Measurements from ENCODE around the gene TMPRSS11E. TPM values are rescaled to one million over a fixed set of nuclear protein-coding genes. Genes with fewer than 3 reads are reported as not detected.

TMPRSS11E gene
- total and polyA plus RNA-seq, 4 donors = not detected

DNA sequence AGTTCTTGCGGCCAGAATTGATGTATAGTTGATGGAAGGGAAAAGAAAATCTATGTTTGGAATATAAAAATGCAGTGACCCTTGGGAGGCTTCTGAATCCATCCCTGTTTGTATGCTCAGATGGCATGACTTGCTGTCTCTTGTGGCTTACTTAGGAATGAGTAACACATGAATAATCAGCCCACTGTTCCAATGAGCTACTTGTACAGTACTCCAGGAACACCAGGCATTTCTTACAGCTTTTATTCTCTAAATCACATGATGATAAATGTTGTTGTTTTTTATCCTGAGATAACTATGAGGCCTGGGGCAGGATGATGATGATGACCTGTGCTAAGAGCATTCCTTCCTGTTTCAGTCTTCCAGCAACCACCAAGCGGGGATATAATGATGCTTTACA lies 18.9 kb downstream of the TMPRSS11E start (continued):
- TF ChIP-seq YY1 (IDR thresholded peaks at IDR 0.05) = no peak
- no peak for TF ChIP-seq JUND (IDR thresholded peaks at IDR 0.05)

DNA sequence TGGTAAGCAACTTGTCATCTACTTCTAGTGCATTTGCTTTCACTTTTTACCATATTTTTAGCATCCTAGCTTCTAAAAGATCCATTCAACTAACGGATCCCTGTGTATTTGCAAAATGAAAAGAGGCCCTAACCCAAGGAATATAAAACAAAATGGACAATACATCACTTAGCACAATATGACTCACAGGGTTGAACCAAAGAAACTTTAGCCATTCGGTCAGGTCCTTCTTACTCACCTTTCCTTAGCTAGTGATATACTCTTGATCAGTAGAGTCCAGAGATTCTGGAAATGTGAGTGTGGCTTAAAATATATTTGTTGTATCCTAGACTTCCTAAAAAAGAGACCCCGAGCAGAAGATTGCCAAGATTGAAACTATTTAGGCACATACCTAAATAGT lies 19.5 kb downstream of the TMPRSS11E start:
- H3K4me1 ChIP-seq (ENCODE audit: control insufficient read depth in 4 of 4, insufficient read depth in 4 of 4, low read length in 3 of 4) = no peaks in the 10 kb centered on the region
- H3K4me3 ChIP-seq (ENCODE audit: low read depth in 1 of 3, low read length in 3 of 3) = no peak overlapping the region
- no peak for DNase-seq (ENCODE audit: low spot score)
- TF ChIP-seq, protein P1, sequence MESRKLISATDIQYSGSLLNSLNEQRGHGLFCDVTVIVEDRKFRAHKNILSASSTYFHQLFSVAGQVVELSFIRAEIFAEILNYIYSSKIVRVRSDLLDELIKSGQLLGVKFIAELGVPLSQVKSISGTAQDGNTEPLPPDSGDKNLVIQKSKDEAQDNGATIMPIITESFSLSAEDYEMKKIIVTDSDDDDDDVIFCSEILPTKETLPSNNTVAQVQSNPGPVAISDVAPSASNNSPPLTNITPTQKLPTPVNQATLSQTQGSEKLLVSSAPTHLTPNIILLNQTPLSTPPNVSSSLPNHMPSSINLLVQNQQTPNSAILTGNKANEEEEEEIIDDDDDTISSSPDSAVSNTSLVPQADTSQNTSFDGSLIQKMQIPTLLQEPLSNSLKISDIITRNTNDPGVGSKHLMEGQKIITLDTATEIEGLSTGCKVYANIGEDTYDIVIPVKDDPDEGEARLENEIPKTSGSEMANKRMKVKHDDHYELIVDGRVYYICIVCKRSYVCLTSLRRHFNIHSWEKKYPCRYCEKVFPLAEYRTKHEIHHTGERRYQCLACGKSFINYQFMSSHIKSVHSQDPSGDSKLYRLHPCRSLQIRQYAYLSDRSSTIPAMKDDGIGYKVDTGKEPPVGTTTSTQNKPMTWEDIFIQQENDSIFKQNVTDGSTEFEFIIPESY (IDR thresholded peaks at IDR 0.05) = no peak
- TF ChIP-seq TAF1 (conservative IDR thresholded peaks at IDR 0.05) (no peak), HNF4A (conservative IDR thresholded peaks at IDR 0.05) (no peak), RXRA (IDR thresholded peaks at IDR 0.05) (no peak), NR2F2 (IDR thresholded peaks at IDR 0.05) (no peak)
- TF ChIP-seq, protein P2, sequence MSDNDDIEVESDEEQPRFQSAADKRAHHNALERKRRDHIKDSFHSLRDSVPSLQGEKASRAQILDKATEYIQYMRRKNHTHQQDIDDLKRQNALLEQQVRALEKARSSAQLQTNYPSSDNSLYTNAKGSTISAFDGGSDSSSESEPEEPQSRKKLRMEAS (IDR thresholded peaks at IDR 0.05) = no peak
- H3K36me3 ChIP-seq (ENCODE audit: control insufficient read depth in 4 of 4, insufficient read depth in 3 of 4, low read depth in 1 of 4, low read length in 3 of 4) = no peaks in the 10 kb centered on the region
- no peaks in the 10 kb centered on the region for H3K27me3 ChIP-seq (ENCODE audit: control insufficient read depth in 4 of 4, insufficient read depth in 4 of 4, low read length in 3 of 4)
- H3K9me3 ChIP-seq (ENCODE audit: control insufficient read depth in 4 of 4, low read length in 3 of 4) = peaks cover 0 to 2% (median 0%) of the 10 kb centered on the region in 4 donors
- H3K9ac ChIP-seq (ENCODE audit: low read depth in 1 of 2, low read length in 2 of 2) = no peak overlapping the region
- WGBS = 83% methylated on average over 3 of the region's 3 CpGs
- H3K27ac ChIP-seq (ENCODE audit: low read depth in 1 of 2, low read length in 2 of 2) = no peak overlapping the region

DNA sequence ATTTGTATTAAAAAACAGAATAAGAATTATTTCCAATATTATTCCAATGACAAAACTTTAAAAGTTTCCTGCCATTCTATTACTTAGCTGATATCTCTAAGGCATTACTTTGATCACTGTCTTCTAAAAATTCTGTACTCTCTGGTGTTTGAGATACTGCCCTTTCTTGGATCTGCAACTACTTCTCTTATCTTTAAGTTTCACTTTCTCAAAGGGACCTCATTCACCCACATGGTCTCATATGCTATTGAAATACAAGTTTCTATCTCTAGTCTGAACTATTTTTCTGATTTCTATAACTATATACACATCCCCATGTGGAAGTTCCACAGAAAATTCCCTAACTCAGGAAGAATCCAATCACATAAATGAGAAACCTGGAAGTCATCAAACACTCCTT lies 22.2 kb downstream of the TMPRSS11E start:
- no peak overlapping the region for H3K4me3 ChIP-seq (ENCODE audit: low read depth in 1 of 3, low read length in 3 of 3)

DNA sequence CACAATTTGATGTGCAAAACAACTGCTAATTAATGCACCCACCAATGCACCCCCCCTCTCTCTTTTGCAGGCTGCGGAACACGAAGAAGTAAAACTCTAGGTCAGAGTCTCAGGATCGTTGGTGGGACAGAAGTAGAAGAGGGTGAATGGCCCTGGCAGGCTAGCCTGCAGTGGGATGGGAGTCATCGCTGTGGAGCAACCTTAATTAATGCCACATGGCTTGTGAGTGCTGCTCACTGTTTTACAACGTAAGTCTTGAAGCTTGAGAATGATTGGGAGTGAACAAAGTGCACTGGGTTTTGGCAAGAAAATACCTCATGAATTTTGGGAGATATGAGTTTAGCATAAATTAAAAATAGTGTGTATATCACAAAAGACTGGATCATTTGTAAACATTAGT lies 28.9 kb downstream of the TMPRSS11E start:
- TF ChIP-seq YY1 (IDR thresholded peaks at IDR 0.05) = no peak
- H3K27me3 ChIP-seq (ENCODE audit: control insufficient read depth in 4 of 4, insufficient read depth in 4 of 4, low read length in 3 of 4) = no peaks in the 10 kb centered on the region
- H3K4me3 ChIP-seq (ENCODE audit: low read depth in 1 of 3, low read length in 3 of 3) = no peak overlapping the region
- no peak overlapping the region for H3K27ac ChIP-seq (ENCODE audit: low read depth in 1 of 2, low read length in 2 of 2)
- DNase-seq (ENCODE audit: low spot score) = no peak
- no peaks in the 10 kb centered on the region for H3K36me3 ChIP-seq (ENCODE audit: control insufficient read depth in 4 of 4, insufficient read depth in 3 of 4, low read depth in 1 of 4, low read length in 3 of 4)
- no peaks in the 10 kb centered on the region for H3K4me1 ChIP-seq (ENCODE audit: control insufficient read depth in 4 of 4, insufficient read depth in 4 of 4, low read length in 3 of 4)
- no peak overlapping the region for H3K9ac ChIP-seq (ENCODE audit: low read depth in 1 of 2, low read length in 2 of 2)
- WGBS = 78% methylated on average over 5 of the region's 5 CpGs
- peaks cover 0 to 2% (median 0%) of the 10 kb centered on the region in 4 donors for H3K9me3 ChIP-seq (ENCODE audit: control insufficient read depth in 4 of 4, low read length in 3 of 4)

More for the DNA sequence above, 22.2 kb downstream of the TMPRSS11E start:
- Histone ChIP-seq H3K9ac (ENCODE audit: low read depth in 1 of 2, low read length in 2 of 2) (no peak overlapping the region), H3K27me3 (ENCODE audit: control insufficient read depth in 4 of 4, insufficient read depth in 4 of 4, low read length in 3 of 4) (no peaks in the 10 kb centered on the region), H3K9me3 (ENCODE audit: control insufficient read depth in 4 of 4, low read length in 3 of 4) (peaks cover 0 to 2% (median 0%) of the 10 kb centered on the region in 4 donors), H3K27ac (ENCODE audit: low read depth in 1 of 2, low read length in 2 of 2) (no peak overlapping the region), H3K4me1 (ENCODE audit: control insufficient read depth in 4 of 4, insufficient read depth in 4 of 4, low read length in 3 of 4) (no peaks in the 10 kb centered on the region), H3K36me3 (ENCODE audit: control insufficient read depth in 4 of 4, insufficient read depth in 3 of 4, low read depth in 1 of 4, low read length in 3 of 4) (no peaks in the 10 kb centered on the region)
- no peak for DNase-seq (ENCODE audit: low spot score)
- TF ChIP-seq EGR1 (IDR thresholded peaks at IDR 0.05; ENCODE audit: low read depth in 2 of 2) = no peak

DNA sequence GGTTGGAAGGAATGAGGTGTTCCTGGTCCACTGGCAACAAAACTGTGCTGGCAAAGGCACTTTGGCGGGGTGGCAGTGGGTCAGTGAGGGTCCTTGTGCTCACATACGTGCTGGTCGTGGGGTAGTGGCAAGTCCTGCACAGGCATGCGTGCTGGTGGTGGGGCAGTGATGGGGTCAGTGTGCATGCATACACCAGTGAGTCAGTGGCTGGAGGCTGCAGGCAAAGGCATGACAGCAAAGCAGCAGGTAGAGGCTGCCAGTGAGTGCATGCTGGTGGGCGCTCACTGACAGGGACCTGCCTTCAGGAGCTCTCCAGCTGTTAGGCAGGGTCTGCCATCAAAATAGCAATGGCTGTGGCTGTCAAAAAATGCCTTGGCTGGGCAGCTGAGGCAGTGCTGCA lies 42.1 kb downstream of the TMPRSS11E start:
- no peaks in the 10 kb centered on the region for H3K27me3 ChIP-seq (ENCODE audit: control insufficient read depth in 4 of 4, insufficient read depth in 4 of 4, low read length in 3 of 4)
- no peak overlapping the region for H3K9ac ChIP-seq (ENCODE audit: low read depth in 1 of 2, low read length in 2 of 2)
- WGBS = 80% methylated on average over 5 of the region's 5 CpGs
- no peak for TF ChIP-seq GABPA (IDR thresholded peaks at IDR 0.05 in 1 of 2, conservative IDR thresholded peaks at IDR 0.05 in 1 of 2)
- no peak for TF ChIP-seq NR2F2 (IDR thresholded peaks at IDR 0.05)
- TF ChIP-seq RAD21 (IDR thresholded peaks at IDR 0.05) = no peak
- TF ChIP-seq YY1 (IDR thresholded peaks at IDR 0.05) = no peak
- TF ChIP-seq, protein P3, sequence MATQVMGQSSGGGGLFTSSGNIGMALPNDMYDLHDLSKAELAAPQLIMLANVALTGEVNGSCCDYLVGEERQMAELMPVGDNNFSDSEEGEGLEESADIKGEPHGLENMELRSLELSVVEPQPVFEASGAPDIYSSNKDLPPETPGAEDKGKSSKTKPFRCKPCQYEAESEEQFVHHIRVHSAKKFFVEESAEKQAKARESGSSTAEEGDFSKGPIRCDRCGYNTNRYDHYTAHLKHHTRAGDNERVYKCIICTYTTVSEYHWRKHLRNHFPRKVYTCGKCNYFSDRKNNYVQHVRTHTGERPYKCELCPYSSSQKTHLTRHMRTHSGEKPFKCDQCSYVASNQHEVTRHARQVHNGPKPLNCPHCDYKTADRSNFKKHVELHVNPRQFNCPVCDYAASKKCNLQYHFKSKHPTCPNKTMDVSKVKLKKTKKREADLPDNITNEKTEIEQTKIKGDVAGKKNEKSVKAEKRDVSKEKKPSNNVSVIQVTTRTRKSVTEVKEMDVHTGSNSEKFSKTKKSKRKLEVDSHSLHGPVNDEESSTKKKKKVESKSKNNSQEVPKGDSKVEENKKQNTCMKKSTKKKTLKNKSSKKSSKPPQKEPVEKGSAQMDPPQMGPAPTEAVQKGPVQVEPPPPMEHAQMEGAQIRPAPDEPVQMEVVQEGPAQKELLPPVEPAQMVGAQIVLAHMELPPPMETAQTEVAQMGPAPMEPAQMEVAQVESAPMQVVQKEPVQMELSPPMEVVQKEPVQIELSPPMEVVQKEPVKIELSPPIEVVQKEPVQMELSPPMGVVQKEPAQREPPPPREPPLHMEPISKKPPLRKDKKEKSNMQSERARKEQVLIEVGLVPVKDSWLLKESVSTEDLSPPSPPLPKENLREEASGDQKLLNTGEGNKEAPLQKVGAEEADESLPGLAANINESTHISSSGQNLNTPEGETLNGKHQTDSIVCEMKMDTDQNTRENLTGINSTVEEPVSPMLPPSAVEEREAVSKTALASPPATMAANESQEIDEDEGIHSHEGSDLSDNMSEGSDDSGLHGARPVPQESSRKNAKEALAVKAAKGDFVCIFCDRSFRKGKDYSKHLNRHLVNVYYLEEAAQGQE (IDR thresholded peaks at IDR 0.05) = no peak
- TF ChIP-seq HNF4A (conservative IDR thresholded peaks at IDR 0.05) = no peak
- no peak for TF ChIP-seq TAF1 (conservative IDR thresholded peaks at IDR 0.05)
- no peak for TF ChIP-seq RXRA (IDR thresholded peaks at IDR 0.05)
- no peak for TF ChIP-seq FOXA1 (IDR thresholded peaks at IDR 0.05)
- TF ChIP-seq, protein P4, sequence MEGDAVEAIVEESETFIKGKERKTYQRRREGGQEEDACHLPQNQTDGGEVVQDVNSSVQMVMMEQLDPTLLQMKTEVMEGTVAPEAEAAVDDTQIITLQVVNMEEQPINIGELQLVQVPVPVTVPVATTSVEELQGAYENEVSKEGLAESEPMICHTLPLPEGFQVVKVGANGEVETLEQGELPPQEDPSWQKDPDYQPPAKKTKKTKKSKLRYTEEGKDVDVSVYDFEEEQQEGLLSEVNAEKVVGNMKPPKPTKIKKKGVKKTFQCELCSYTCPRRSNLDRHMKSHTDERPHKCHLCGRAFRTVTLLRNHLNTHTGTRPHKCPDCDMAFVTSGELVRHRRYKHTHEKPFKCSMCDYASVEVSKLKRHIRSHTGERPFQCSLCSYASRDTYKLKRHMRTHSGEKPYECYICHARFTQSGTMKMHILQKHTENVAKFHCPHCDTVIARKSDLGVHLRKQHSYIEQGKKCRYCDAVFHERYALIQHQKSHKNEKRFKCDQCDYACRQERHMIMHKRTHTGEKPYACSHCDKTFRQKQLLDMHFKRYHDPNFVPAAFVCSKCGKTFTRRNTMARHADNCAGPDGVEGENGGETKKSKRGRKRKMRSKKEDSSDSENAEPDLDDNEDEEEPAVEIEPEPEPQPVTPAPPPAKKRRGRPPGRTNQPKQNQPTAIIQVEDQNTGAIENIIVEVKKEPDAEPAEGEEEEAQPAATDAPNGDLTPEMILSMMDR (IDR thresholded peaks at IDR 0.05; ENCODE audit: low read depth, low read length, missing input control) = no peak
- TF ChIP-seq, protein P2 (IDR thresholded peaks at IDR 0.05) = no peak

More for the DNA sequence above, 42.1 kb downstream of the TMPRSS11E start:
- Histone ChIP-seq H3K27ac (ENCODE audit: low read depth in 1 of 2, low read length in 2 of 2) (no peak overlapping the region), H3K9me3 (ENCODE audit: control insufficient read depth in 4 of 4, low read length in 3 of 4) (peaks cover 0 to 3% (median under 1%) of the 10 kb centered on the region in 4 donors), H3K36me3 (ENCODE audit: control insufficient read depth in 4 of 4, insufficient read depth in 3 of 4, low read depth in 1 of 4, low read length in 3 of 4) (no peaks in the 10 kb centered on the region), H3K4me1 (ENCODE audit: control insufficient read depth in 4 of 4, insufficient read depth in 4 of 4, low read length in 3 of 4) (no peaks in the 10 kb centered on the region), H3K4me3 (ENCODE audit: low read depth in 1 of 3, low read length in 3 of 3) (no peak overlapping the region)
- no peak for DNase-seq (ENCODE audit: low spot score)
